Spleen (tissue), 11 donors: Measurements from ENCODE around the gene KBTBD4. TPM values are rescaled to one million over a fixed set of nuclear protein-coding genes. Genes with fewer than 3 reads are reported as not detected.

Experiments
- DNase-seq: peaks from one replicate; pipeline ENCODE4 v3.0.0-alpha.2; 2020
- H3K27ac ChIP-seq, 8 donors: fragments of 200-600 bp; sonication (generic) in 7 of 8; 1 replicate in 4 of 8; 2 replicates in 4 of 8; pipeline versions ENCODE4 v1.5.0 to v1.8.0; 2016 to 2021; ENCODE audit warnings: inconsistent platforms in 4 of 8, mild to moderate bottlenecking in 4 of 8, moderate library complexity in 1 of 8
- H3K27me3 ChIP-seq, 7 donors: fragments of 200-600 bp; sonication (generic) in 6 of 7; replicated peaks in 1 of 7; 1 replicate in 4 of 7; 2 replicates in 3 of 7; pipeline versions ENCODE4 v1.5.0 to v1.8.0; 2016 to 2021; ENCODE audit warnings: inconsistent platforms in 3 of 7, mild to moderate bottlenecking in 1 of 7
- H3K36me3 ChIP-seq, 6 donors: fragments of 200-600 bp; sonication (generic) in 5 of 6; 1 replicate in 4 of 6; 2 replicates in 2 of 6; pipeline versions ENCODE4 v1.5.0 to v1.8.0; 2016 to 2021; ENCODE audit warnings: inconsistent platforms in 2 of 6
- H3K4me1 ChIP-seq, 6 donors: fragments of 200-600 bp; sonication (generic) in 5 of 6; 1 replicate in 3 of 6; 2 replicates in 3 of 6; pipeline versions ENCODE4 v1.5.0 to v1.8.0; 2016 to 2021; ENCODE audit warnings: inconsistent platforms in 3 of 6
- H3K4me3 ChIP-seq, 8 donors: fragments of 200-600 bp; sonication (generic) in 7 of 8; 1 replicate in 4 of 8; 2 replicates in 4 of 8; pipeline versions ENCODE4 v1.5.0 to v1.8.0; 2016 to 2021; ENCODE audit warnings: inconsistent platforms in 4 of 8, mild to moderate bottlenecking in 4 of 8, moderate library complexity in 2 of 8
- H3K9me3 ChIP-seq, 8 donors: fragments of 200-600 bp; sonication (generic) in 7 of 8; 1 replicate in 4 of 8; 2 replicates in 4 of 8; pipeline versions ENCODE4 v1.5.0 to v1.8.0; 2016 to 2021; ENCODE audit warnings: inconsistent platforms in 4 of 8
- POLR2A ChIP-seq, 3 donors: fragments of 450-650 bp; IDR thresholded peaks; one replicate each; pipeline ENCODE4 v1.5.1; 2017; ENCODE audit warnings: antibody characterized with exemption in 3 of 3, mild to moderate bottlenecking in 1 of 3
- POLR2AphosphoS5 ChIP-seq, 3 donors: sonication (generic); formaldehyde crosslinking; IDR thresholded peaks; one replicate each; pipeline ENCODE4 v1.5.1; 2017; ENCODE audit warnings: antibody characterized with exemption in 3 of 3
- WGBS, 5 donors: extraction: QIAGEN DNeasy Blood & Tissue Kit in 3 of 5; methylation state at CpG; one replicate each; pipeline versions ENCODE4 v1.1.5 to v1.1.7; 2013 to 2018; 5-methylcytosine and 5-hydroxymethylcytosine counted together
- intact Hi-C: fragments of 100-400 bp; cut with DNase I; formaldehyde crosslinking; loops from one replicate; pipeline ENCODE4 v1.15.0; 2023; ENCODE audit warnings: low total_unique reads
- polyA plus RNA-seq, 3 donors: library from polyadenylated mRNA; stranded (reverse); fragments of 200-250 nt; gene quantifications; one replicate each; pipeline ENCODE4 v1.2.1, GENCODE V29; 2013
- total RNA-seq, 7 donors: library from RNA; depleted of rRNA in 3 of 7; stranded (reverse); fragments of >200 nt in 3 of 7; fragmentation: NEBNext Ultra II Directional in 4 of 7; extraction: Animal tissue kit (Norgen Biotek cat#: 25700) in 4 of 7; gene quantifications; one replicate each; pipeline versions ENCODE4 v1.1.0 to v1.2.1, GENCODE V29; 2016 to 2021
- TF ChIP-seq, protein P1 (sequence below), 11 experiments: fragments of 200-600 bp in 7 of 11; fragments of 450-650 bp in 4 of 11; sonication (generic) in 4 of 11; IDR thresholded peaks in 8 of 11; conservative IDR thresholded peaks in 3 of 11; 1 replicate in 7 of 11; 2 replicates in 4 of 11; pipeline versions ENCODE4 v1.4.0 to v1.8.0; 2016 to 2021; ENCODE audit warnings: antibody characterized with exemption in 11 of 11, inconsistent platforms in 4 of 11, mild to moderate bottlenecking in 1 of 11
- donor health status: healthy with polysubstance abuse.
- donor health status: DM: no; HTN: no; CAD: no; lungs with moderate emphysema.
- donor health status: DM: no; HTN: no; CAD: no.
- donor health status: Bipolar disorder and iron deficiency.
- donor health status: healthy.
- donor health status: DM: no; HTN: no; CAD: no.
- donor health status: DM: yes; HTN: yes; CAD: no.

Gene KBTBD4
- total and polyA plus RNA-seq, 10 donors, result 8.7 to 22.4 (median 17.5) TPM

GRCh38 chr11:47589118-47589517 lies 10.3 kb upstream of the KBTBD4 start:
- peak; percentile 24 for DNase-seq
- Histone ChIP-seq H3K4me3 (peak overlapping the region in 2 of 8 donors; percentile 15 to 58), H3K4me1 (peaks cover 0 to 39% (median 14%) of the 10 kb centered on the region in 6 donors), H3K36me3 (peaks cover 0 to 24% (median 11%) of the 10 kb centered on the region in 6 donors), H3K9me3 (no peaks in the 10 kb centered on the region), H3K27me3 (peaks cover 0 to 36% (median 17%) of the 10 kb centered on the region in 7 donors), H3K27ac (no peak overlapping the region)
- TF ChIP-seq, protein P1, sequence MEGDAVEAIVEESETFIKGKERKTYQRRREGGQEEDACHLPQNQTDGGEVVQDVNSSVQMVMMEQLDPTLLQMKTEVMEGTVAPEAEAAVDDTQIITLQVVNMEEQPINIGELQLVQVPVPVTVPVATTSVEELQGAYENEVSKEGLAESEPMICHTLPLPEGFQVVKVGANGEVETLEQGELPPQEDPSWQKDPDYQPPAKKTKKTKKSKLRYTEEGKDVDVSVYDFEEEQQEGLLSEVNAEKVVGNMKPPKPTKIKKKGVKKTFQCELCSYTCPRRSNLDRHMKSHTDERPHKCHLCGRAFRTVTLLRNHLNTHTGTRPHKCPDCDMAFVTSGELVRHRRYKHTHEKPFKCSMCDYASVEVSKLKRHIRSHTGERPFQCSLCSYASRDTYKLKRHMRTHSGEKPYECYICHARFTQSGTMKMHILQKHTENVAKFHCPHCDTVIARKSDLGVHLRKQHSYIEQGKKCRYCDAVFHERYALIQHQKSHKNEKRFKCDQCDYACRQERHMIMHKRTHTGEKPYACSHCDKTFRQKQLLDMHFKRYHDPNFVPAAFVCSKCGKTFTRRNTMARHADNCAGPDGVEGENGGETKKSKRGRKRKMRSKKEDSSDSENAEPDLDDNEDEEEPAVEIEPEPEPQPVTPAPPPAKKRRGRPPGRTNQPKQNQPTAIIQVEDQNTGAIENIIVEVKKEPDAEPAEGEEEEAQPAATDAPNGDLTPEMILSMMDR (IDR thresholded peaks at IDR 0.05 in 8 of 11, conservative IDR thresholded peaks at IDR 0.05 in 3 of 11), result no peak
- TF ChIP-seq POLR2A (IDR thresholded peaks at IDR 0.05) (no peak), POLR2AphosphoS5 (IDR thresholded peaks at IDR 0.05) (no peak)
- WGBS, 5 donors, result 88 to 91% (median 88%) methylated on average over 11 of the region's 11 CpGs
- intact Hi-C loops, result no loop called here

GRCh38 chr11:47587723-47588326 lies 9.1 kb upstream of the KBTBD4 start:
- Histone ChIP-seq H3K4me1 (peaks cover 0 to 26% (median 5%) of the 10 kb centered on the region in 6 donors), H3K27me3 (peaks cover 0 to 23% (median 4%) of the 10 kb centered on the region in 7 donors), H3K27ac (peak overlapping the region in 1 of 8 donors; percentile 26), H3K9me3 (no peaks in the 10 kb centered on the region), H3K36me3 (peaks cover 4 to 37% (median 24%) of the 10 kb centered on the region in 6 donors), H3K4me3 (no peak overlapping the region)
- DNase-seq, result peak; percentile 87
- intact Hi-C loops, result no loop called here
- 35 to 69% (median 45%) methylated on average over 9 to 14 of the region's 14 CpGs for WGBS, 5 donors
- TF ChIP-seq POLR2AphosphoS5 (IDR thresholded peaks at IDR 0.05) (peak in 2 of 3 donors; percentile 45 to 65), POLR2A (IDR thresholded peaks at IDR 0.05) (no peak)

GRCh38 chr11:47587039-47587716 lies 8.4 kb upstream of the KBTBD4 start:
- no peak overlapping the region for H3K4me3 ChIP-seq
- H3K27ac ChIP-seq, result no peak overlapping the region
- intact Hi-C loops, result no loop called here
- WGBS, 5 donors, result 54 to 79% (median 59%) methylated on average over 6 of the region's 6 CpGs
- H3K9me3 ChIP-seq, result no peaks in the 10 kb centered on the region
- peaks cover 4 to 44% (median 31%) of the 10 kb centered on the region in 6 donors for H3K36me3 ChIP-seq
- H3K4me1 ChIP-seq, result peaks cover 0 to 23% (median 5%) of the 10 kb centered on the region in 6 donors
- TF ChIP-seq POLR2A (IDR thresholded peaks at IDR 0.05) (no peak), POLR2AphosphoS5 (IDR thresholded peaks at IDR 0.05) (no peak)
- TF ChIP-seq, protein P1 (IDR thresholded peaks at IDR 0.05 in 8 of 11, conservative IDR thresholded peaks at IDR 0.05 in 3 of 11), result no peak
- H3K27me3 ChIP-seq, result peaks cover 0 to 16% (median 0%) of the 10 kb centered on the region in 7 donors
- DNase-seq, result peak; percentile 4

- WGBS, 5 donors, result 82 to 88% (median 86%) methylated on average over 10 to 12 of the region's 12 CpGs
- intact Hi-C loops, result no loop called here
- Histone ChIP-seq H3K36me3 (peaks cover 7 to 53% (median 40%) of the 10 kb centered on the region in 6 donors), H3K27ac (no peak within 1 kb of the TSS), H3K4me3 (no peak within 1 kb of the TSS), H3K27me3 (peaks cover 0 to 16% (median 0%) of the 10 kb centered on the region in 7 donors), H3K9me3 (no peaks in the 10 kb centered on the region), H3K4me1 (peaks cover 0 to 14% (median 0%) of the 10 kb centered on the region in 6 donors)
- DNase-seq, result peak; percentile 61
- TF ChIP-seq, protein P1 (IDR thresholded peaks at IDR 0.05 in 8 of 11, conservative IDR thresholded peaks at IDR 0.05 in 3 of 11), result no peak
- no peak for TF ChIP-seq POLR2A (IDR thresholded peaks at IDR 0.05)
- TF ChIP-seq POLR2AphosphoS5 (IDR thresholded peaks at IDR 0.05), result no peak
These were observed 7.5 kb upstream of the KBTBD4 start, which contains the start of gene FAM180B for GRCh38 chr11:47586098-47586855. Gene FAM180B, plus strand, starts transcription at chr11:47586678. Its CDS starts 91 bp downstream, at chr11:47586769.
